HG03521 (cell line): ENCODE data around the gene RUFY1.

Experiments
- ATAC-seq: cut with Tn5 transposase; IDR thresholded peaks from one replicate; pipeline ENCODE4 v1.9.1; 2021; ENCODE audit warnings: mild to moderate bottlenecking, moderate library complexity; ENCODE audit not compliant: unreplicated experiment

RUFY1 gene

DNA sequence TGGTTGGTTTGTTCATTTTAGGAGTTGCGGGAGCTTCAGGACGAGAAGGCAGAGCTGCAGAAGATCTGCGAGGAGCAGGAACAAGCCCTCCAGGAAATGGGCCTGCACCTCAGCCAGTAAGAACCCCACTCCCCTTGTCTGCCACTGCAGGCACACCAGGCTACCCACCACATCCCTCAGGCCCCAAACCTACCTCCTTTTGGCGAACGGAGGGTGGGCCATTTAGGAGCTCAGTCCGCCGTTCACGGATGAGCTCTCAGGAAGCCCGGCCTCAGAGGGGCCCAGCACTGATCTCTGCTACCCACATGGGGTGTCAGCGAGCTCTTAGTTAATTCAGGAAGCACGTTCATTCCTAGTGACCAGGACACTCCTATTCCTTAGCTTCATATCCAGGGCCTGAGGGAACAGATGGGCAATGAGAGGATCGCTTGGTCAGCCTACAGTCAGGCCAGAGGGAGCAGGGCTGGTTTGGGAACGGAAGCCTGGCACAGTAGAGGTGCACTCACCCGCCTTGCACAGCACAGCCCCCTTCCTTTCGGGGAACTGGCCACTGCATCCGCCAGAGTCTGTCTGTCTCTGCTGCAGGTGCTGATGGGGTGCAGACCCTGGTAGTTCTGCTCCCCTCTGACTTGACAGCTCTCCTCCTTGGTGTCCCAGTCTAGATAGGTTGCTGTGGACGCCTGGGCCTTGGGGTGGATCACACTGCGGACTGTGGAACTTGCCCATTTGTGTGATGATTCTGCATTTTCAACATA lies 51.7 kb downstream of the RUFY1 start:
- no peak for ATAC-seq

DNA sequence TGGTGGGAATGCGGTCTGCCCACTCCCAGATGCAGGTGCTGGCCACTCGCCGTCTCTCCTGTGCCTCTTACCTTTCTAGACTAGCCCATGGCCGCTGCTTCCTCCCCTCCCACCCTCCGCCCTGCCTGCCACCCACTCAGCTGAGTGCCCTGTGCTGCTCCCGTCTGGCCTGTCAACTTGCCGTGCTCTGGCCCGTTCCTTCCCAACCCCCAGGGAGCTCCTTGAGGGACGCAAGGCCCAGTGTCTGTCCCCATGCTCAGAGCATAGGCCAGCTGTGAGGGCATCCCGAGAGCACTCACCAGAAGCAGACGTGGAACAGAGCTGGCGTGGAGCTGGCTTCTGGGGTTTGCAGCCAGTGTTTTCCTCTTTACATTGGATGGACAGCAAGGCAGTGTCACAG lies 53.0 kb downstream of the RUFY1 start:
- no peak for ATAC-seq

DNA sequence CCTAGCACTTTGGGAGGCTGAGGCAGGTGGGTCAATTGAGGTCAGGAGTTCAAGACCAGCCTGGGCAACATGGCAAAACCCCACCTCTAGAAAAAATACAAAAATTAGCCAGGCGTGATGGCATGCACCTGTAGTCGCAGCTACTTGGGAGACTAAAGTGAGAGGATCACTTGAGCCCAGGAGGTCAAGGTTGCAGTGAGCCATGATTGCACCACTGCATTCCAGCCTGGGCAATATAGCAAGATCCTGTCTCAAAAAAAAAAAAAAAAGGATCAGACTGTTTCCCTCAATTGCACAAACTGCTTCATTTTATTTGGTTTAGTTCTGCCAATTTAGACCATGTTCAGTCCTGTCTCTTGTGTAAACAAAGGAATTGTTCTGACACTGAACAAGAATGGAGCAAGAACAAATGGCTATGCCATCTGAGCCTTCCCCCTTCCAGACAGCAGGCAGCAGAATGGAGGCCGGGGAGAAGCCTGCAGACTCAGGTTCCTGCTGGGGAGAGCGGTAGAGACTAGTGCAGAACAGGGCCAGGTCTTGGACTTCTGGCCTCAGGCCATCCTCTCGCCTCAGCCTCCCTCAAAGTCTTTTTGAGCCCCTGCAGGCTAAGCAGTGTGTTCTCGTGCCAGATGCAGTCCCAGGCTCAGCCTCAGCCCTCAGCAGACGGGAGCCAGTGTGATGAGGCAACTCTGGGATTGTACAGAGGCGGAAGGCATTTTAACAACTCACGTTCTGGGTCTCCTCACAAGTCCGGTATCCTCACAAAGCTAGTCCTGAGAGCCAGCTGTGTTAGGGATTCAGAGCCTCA lies 54.9 kb downstream of the RUFY1 start:
- no peak for ATAC-seq

DNA sequence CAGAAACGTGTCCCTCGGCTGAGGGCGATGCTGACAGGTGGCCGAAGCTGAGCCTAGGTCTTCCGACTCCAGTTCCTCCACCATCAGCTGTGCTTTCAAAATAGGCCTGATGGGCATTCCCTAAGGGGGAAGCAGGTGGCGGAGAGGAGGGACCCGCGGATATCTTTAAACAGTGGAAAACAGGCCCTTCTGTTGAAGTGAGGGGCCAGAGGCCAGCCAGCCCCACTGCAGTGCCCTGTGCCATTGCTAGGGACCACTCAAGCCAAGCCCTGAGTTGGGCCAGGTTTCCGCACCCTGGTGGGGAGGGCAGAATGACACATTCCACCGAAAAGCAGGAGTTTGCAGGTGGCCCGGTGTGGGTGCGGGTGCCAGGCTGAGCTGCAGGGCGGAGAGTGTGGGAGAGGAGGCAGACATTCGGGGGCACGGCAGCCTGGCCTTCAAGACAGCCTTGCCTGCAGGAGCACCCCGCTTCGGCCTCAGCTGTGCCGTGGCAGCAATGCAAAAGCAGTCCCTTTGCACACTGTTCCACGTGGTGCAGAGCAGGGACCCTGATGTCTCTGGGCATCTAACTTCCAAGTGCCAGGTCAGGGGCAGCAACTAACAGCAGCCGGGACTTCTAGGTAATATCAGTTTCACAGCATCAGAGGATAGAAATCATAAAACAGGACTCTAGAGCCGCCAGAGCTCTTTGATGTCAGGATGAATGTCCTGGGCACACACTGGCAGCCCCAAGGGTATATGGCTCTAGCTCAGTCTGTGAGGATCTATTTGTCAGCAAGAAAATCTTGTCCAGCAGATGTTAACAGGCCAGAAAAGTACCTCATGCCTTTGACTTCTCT lies 55.9 kb downstream of the RUFY1 start:
- no peak for ATAC-seq

DNA sequence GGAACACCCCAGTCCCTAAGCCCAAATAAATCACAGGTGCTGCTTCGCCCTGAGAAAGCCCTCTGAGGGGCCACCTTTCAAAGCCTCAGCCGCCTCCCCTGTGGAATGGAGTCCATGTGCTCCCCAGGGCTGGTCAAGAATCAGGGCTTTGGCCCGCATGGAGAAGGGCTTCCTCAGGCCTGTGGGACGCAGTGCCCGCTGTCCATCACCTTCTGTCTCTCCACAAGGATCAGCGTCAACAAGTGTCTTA lies 56.5 kb downstream of the RUFY1 start:
- no peak for ATAC-seq

DNA sequence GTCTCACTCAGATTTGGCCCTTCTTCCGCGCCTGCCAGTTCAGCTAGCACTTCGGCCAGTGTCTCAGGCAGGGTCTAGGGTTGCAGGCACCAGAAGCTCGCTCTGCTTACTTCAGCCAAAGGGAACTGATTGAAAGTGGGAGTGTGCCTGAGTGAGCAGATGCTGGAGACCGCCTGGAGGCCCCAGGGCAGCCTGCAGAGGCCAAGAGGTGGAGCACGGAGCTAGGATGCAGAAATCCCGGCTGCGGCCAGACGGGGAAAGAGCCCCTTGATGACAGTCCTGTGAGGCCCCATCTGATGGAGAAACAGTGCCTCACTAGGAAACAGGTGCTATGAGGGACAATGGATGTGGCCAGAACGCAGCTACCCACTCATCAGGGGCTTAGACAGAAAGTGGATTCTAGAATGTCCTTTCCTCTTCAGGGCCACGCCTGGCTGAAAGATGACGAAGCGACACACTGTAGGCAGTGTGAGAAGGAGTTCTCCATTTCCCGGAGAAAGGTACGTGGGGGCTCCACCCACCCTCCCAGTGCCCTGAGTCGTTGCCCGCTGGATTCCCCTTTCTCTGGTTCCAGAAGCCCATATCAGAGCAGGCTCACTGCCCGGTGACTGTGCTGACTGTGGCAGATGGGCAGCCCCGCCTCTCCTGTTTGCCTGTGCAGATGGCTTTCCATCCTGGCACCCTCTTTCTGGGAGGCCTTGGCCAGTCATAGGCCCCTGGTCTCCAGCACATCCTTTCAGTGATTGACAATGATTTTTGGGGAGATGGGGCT lies 57.0 kb downstream of the RUFY1 start:
- ATAC-seq, result no peak

DNA sequence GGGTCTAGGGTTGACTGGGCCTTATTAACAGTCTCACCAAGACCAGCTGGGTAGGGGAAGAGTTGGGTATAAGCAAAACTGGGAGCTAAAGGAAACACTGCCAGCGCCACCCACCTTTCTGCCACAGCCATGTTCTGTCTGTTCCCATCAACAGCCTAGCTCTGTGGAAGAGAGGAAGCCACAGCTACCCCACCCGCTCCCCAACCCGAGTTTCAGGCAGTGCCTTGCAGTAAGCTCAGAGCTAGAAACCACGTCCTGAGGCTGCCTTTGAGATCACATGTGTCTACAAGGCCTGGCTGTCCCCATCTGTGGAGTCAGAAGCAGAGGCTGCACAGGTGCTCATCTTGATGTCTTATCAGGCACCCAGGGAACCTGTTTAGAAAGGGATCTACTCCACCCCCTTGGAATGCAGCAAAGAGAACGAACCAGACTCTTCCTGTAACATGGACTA lies 57.8 kb downstream of the RUFY1 start:
- ATAC-seq, result no peak

DNA sequence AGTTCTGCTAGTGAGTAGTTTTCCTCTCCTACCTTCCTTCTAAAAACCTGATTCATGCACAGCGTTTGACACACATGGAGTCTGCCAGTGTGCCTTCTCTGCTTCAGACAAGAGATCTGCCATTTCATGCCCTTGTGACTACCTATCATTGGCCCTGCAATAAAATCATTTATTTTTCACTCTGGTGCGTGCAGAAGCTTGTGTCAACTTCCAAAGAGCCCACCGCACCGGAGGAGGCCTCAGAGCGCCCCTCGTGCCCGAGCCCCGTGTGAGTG lies 59.4 kb downstream of the RUFY1 start:
- ATAC-seq, result no peak

DNA sequence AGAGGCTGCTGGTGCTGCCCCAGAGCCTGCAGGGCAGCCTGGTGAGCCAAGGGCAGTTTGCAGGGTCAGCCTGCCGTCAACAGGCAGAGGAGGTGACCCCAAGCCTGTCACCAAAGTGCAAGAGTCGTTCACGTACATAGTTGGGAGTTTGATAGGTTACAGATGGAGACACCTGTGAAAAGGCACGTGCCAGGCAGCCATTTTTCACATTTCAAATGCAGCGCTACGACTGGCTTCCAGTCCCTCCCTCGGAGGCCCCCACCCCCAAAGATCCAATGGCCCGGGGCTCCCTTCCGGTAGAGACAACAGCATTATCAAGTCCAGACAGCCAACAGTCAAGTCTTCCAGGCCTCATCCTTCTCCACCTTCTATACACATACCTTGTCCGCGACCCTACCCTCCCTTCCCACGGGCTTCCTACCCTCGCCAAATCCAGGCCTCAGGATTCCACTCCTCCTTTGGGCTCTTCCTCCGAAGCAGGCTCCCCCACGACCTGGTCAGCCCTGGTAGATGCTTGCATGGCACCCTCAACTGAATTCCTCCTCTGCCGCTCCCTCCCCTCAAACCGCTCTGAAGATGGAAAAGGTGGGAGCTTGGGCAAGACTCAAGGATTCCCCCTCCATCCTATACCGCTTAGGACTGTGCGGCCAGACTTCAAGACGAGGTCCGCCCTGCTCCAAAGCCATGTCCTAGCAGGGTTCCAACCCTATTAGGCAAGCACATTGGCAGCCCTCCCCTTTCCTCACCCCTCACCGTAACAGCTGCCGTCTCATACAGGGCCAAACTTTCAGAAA lies 60.0 kb downstream of the RUFY1 start:
- no peak for ATAC-seq

DNA sequence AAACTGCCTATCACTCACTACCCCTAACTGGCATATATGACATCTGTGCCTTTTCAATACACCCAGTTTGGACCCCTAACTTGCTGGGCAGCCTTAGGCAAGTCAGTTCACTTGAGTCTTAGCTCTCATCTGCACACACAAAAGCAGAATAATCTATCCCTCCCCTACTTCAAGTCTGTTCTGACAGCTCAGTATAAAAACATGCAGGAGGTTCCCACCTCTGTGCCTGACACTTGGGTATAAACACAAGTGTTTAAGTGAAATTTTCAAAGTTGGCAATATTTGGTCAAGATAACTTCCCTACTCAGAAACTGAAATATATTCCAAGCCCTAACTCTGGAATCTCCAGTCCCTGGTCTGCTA lies 60.5 kb downstream of the RUFY1 start:
- no peak for ATAC-seq

DNA sequence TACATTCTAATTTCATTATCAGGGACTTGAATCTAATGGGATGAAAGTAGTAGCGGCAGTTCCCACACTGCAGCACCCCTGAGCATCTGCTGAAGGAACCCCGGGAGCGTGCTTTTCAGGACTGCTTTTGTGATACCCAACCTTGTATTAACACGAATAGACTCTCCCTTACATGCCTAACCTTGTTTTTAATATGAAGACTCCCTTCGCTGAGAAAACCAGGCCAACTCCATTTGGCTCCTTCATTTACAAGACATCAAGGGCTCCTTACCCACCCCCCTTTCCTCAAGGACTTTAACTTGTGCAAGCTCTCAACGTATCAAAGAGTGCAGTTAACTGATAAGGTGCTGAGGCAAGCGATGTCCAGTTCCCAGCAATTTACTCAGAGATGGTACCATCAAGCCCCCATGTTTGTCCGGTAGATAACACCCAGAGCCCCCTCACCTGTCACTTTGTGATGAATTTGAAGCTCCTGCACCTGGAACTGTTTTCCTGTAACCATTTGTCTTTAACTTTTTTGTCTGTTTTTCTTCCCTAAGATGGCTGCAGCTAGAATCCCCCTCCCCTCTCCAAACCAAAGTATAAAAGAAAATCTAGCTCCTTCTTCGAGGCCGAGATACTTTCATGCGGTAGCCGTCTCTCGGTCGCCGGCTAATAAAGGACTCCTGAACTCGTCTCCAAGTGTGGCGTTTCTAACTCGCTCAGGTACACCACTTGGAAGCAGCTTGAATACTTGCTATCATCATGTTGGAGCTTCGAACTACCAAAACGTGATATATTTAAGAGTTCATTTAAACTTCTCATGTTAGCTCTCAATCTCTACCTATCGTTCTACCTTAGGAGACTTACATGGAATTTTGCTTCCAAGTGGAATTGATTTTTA lies 62.5 kb downstream of the RUFY1 start:
- no peak for ATAC-seq

DNA sequence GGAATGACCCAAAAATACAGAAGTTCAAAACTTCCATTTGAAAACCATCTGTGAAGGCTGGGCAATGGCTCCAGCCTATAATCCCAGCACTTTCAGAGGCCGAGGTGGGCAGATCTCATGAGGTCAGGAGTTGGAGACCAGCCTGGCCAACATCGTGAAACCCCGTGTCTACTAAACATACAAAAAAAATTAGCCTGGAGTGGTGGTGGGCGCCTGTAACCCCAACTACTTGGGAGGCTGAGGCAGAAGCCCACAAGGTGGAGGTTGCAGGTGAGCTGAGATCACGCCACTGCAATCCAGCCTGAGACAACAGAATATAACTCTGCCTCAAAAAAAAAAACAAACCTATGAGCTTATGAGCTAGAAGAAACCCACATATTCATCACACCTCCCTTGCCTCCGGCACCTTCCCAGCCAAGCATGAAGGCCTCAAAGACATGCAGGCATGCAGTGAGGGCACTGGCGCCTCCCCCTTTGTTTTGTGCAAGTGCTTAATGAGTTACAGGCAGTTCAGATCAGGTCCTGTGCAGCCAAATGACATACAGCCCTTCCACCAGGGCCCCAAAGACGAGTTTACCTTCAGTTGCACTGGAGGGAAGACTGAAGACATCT lies 63.2 kb downstream of the RUFY1 start:
- ATAC-seq, result no peak

DNA sequence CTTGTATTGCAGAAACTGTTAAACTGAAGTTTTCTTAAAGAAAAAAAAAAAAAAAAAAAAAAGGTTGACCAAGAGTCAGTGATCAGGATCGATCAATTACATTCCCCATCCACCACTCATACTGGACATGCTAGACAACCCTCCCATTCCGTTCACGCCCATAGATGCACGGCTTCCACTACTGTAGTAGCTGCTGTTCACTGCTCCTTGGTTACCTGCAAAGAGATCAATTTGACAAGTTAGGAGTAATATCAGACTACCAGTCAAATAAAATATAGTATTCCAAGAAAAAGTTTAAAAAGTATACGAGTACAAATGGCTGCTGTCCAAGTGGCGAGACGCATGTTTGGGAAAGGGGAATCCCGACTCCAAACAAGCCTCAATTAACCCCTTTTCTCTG lies 64.4 kb downstream of the RUFY1 start:
- no peak for ATAC-seq

DNA sequence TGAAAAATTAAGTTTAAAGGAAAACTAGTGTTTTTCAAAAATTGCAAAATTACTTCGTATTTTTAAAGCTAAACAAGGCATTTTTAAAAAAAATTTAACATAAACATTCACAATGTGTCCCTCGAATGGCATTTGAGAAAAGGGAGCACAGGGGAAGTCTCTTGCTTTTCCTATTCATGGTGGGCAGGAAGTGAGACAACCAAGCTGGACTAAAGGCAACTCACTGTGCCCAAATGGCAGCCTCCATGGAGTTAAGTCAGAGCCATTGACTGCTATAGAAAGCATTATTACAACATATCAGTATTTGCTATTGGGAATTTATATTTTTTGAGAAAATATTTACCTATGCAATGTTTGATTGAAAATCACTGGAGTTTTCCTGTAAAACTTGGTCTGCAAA lies 64.8 kb downstream of the RUFY1 start:
- no peak for ATAC-seq

DNA sequence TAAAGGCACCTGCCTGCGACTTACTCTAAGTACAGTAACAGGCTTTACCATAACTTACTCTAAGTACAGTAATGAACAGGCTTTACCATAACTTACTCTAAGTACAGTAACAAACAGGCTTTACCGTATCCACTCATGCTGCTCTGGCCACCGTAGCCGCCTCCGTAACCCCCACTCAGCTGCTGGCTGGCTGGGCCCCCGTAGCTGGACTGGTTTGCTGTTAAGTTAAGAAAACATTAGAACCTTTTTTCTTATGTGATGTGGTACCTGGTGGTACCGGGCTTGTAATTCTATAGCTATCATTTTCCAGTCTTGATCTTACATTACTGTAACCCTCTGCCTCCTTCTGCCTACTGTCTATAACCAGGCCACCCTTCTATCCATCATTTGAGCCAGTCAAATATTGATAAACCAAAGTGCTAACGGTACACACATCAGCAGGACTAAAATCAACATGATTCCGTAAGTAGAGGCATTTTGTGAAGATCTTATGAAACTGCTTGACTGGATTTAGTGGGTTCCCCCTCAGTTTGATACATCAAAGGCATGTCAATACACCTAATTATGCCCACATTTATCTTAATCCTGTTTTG lies 65.7 kb downstream of the RUFY1 start:
- ATAC-seq, result no peak

DNA sequence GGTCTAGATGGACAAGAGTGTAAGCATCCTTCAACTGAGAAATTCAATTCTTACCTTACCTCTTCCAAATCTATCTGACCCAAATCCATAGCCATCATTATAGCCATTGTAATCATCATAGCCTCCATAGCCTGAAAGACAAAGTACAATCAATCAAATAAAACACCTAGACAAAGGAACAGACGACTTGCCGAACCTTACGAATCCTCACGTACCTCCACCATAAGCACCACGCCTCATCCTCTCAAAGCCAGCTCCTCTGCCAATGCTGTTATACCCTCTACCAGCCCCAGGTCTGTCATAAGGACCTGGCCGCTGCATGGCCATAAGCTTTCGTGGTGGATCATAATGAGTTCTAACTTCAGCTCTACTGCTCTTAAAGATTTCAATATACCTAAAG lies 67.6 kb downstream of the RUFY1 start:
- ATAC-seq, result no peak

DNA sequence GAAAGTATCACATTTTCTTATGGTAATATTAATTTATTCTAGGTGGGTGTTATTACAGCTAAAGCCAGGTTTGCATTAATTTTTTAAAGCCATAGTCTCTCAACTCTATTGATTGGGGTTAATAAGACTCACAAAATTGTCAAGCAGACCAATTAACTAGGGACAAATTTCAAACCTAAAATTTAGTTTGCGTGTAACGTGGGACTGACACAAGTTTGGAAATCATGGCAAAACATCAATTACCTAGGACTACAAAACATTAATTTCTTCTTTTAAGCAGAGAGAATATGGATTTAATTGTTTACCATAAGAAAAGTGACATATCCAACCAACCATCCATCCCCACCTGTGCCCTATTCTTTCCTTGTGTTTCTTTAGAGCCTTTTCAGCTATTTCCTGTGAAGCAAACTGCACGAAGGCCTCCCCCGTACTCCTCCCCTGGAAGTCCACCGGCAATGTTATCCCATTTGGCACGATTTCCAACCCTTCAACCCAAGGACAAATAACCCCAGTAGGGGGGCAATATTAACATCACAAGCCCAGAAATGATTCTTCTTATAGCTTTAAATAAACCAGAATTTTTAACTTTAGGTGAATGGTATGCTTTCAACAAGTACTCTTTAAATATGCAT lies 68.7 kb downstream of the RUFY1 start:
- ATAC-seq, result no peak

DNA sequence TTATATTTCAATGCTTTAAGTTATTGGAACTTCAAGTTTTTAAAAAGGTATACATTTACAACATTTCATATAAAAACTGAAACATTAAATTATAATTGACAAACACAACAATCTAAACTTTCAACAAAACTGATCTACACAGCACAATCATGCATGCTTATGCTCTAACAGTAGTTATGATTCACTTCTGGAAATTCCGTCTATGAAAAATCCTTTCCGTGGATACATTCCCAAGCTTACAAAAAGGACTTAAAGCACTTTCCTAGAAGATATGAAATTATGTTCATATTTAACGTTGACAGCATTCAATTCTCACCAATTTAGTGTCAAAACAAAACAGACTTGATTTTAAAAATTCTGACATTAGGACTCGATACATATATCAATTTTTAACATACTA lies 69.4 kb downstream of the RUFY1 start:
- ATAC-seq, result no peak
